H1 (cell line): ENCODE data around the gene ITGB4. TPM values are rescaled to one million over a fixed set of nuclear protein-coding genes. Genes with fewer than 3 reads are reported as not detected.

ENCODE experiments used
- CEBPB ChIP-seq: IDR thresholded peaks from 2 replicates; pipeline ENCODE4 v1.6.1; 2012; ENCODE audit warnings: low read depth, low read length
- PHF8 ChIP-seq: fragments of 200-600 bp; sonication (generic); conservative IDR thresholded peaks from 2 replicates; pipeline ENCODE4 v1.7.1; 2012; ENCODE audit warnings: low read depth, mild to moderate bottlenecking, inconsistent platforms, low read length, moderate library complexity
- POLR2A ChIP-seq, 2 experiments: IDR thresholded peaks; 1 replicate in 1 of 2; 2 replicates in 1 of 2; pipeline ENCODE4 v1.6.1; 2011; ENCODE audit warnings: low read depth in 2 of 2, low read length in 2 of 2, mild to moderate bottlenecking in 2 of 2; ENCODE audit errors: control extremely low read depth in 1 of 2
- RBBP5 ChIP-seq: IDR thresholded peaks from 2 replicates; pipeline ENCODE4 v1.7.1; 2012; ENCODE audit warnings: low read depth, mild to moderate bottlenecking, inconsistent platforms, low read length, moderate library complexity, borderline replicate concordance
- TBP ChIP-seq: IDR thresholded peaks from 2 replicates; pipeline ENCODE4 v1.6.1; 2011; ENCODE audit warnings: low read depth, low read length, improper control_type of control experiment
- polyA plus RNA-seq, 7 experiments: library from polyadenylated mRNA; depleted of rRNA in 3 of 7; stranded (reverse) in 5 of 7; unstranded in 2 of 7; fragments of >200 nt in 5 of 7; fragments of 200-250 nt in 2 of 7; gene quantifications; 1 replicate in 5 of 7; 2 replicates in 1 of 7; 4 replicates in 1 of 7; pipeline versions ENCODE4 v1.2.1 to v1.2.3, GENCODE V29; 2011 to 2013; ENCODE audit warnings: missing spikeins in 2 of 7, mixed read lengths in 2 of 7
- total RNA-seq: library from RNA; stranded (reverse); fragmentation: NEBNext Ultra II Directional; extraction: Animal tissue kit (Norgen Biotek cat#: 25700); gene quantifications from 2 replicates; pipeline ENCODE4 v1.2.1, GENCODE V29; 2021

Gene ITGB4
- total and polyA plus RNA-seq, 2 of the 8 experiments (the other 6 are each of a cell fraction or from before 2014, with no cell fraction given) = 5.2 to 5.6 TPM

- TF ChIP-seq POLR2A (IDR thresholded peaks at IDR 0.05; ENCODE audit: control extremely low read depth in 1 of 2, low read depth in 2 of 2, low read length in 2 of 2) = no peak
- no peak for TF ChIP-seq RBBP5
- no peak for TF ChIP-seq CEBPB
- TF ChIP-seq TBP = no peak
- TF ChIP-seq PHF8 = no peak
- TF ChIP-seq, all 59 proteins: peak for 0
These were observed 22.6 kb upstream of the ITGB4 start (continued) for GRCh38 chr17:75698659-75699058.
